ENCODE measurements around the gene EIF2S2. TPM values are rescaled to one million over a fixed set of nuclear protein-coding genes. Genes with fewer than 3 reads are reported as not detected.

The EIF2S2 gene
- total RNA-seq, 1 donor from 2014 or later: 114 TPM

- H3K4me3 Mint-ChIP-seq: no peak overlapping the region
- Histone ChIP-seq H3K4me2 (no peak overlapping the region), H3K9ac (no peak overlapping the region), H3K27ac (no peak overlapping the region), H3K27me3 (no peaks in the 10 kb centered on the region), H3K9me3 (ENCODE audit: low read depth) (no peaks in the 10 kb centered on the region), H4K20me1 (ENCODE audit: low read depth) (peaks cover 31% of the 10 kb centered on the region), H3K4me3 (no peak overlapping the region), H3K4me1 (no peaks in the 10 kb centered on the region), H2AFZ (replicated peaks) (no peak overlapping the region), H3K79me2 (ENCODE audit: low read depth) (peaks cover 37% of the 10 kb centered on the region), H3F3A (ENCODE audit: low read depth) (peaks cover 8% of the 10 kb centered on the region), H3K36me3 (peaks cover 26% of the 10 kb centered on the region)
- no peaks in the 10 kb centered on the region for H3K27me3 Mint-ChIP-seq (ENCODE audit: insufficient read depth, low read depth)
- no peaks in the 10 kb centered on the region for H3K9me3 Mint-ChIP-seq
- no peak for TF ChIP-seq CTCF (IDR thresholded peaks at IDR 0.05)
- TF ChIP-seq EZH2phosphoT487 (IDR thresholded peaks at IDR 0.05): no peak
- TF ChIP-seq EZH2 (IDR thresholded peaks at IDR 0.05): no peak
- H3K36me3 Mint-ChIP-seq: peaks cover 52% of the 10 kb centered on the region
- no peak for DNase-seq (ENCODE audit: low spot score)
- no peak overlapping the region for H3K27ac Mint-ChIP-seq
- H3K4me1 Mint-ChIP-seq: no peaks in the 10 kb centered on the region
Observed at GRCh38 chr20:34098570-34098969, 13.5 kb downstream of the EIF2S2 start.

GRCh38 chr20:34096699-34097444, 15.2 kb downstream of the EIF2S2 start:
- Histone ChIP-seq H3F3A (ENCODE audit: low read depth) (peaks cover 12% of the 10 kb centered on the region), H3K9me3 (ENCODE audit: low read depth) (no peaks in the 10 kb centered on the region), H3K4me3 (no peak overlapping the region), H3K27me3 (no peaks in the 10 kb centered on the region), H2AFZ (replicated peaks) (no peak overlapping the region), H3K4me1 (no peaks in the 10 kb centered on the region), H3K27ac (no peak overlapping the region), H3K4me2 (no peak overlapping the region), H4K20me1 (ENCODE audit: low read depth) (peaks cover 24% of the 10 kb centered on the region), H3K79me2 (ENCODE audit: low read depth) (peaks cover 20% of the 10 kb centered on the region), H3K9ac (no peak overlapping the region), H3K36me3 (peaks cover 28% of the 10 kb centered on the region)
- Mint-ChIP-seq H3K27me3 (ENCODE audit: insufficient read depth, low read depth) (no peaks in the 10 kb centered on the region), H3K27ac (no peak overlapping the region), H3K36me3 (peaks cover 50% of the 10 kb centered on the region), H3K4me3 (no peak overlapping the region), H3K9me3 (no peaks in the 10 kb centered on the region), H3K4me1 (no peaks in the 10 kb centered on the region)
- TF ChIP-seq EZH2phosphoT487 (IDR thresholded peaks at IDR 0.05) (no peak), EZH2 (IDR thresholded peaks at IDR 0.05) (no peak), CTCF (IDR thresholded peaks at IDR 0.05) (no peak)
- no peak for DNase-seq (ENCODE audit: low spot score)

GRCh38 chr20:34095825-34096224, 16.2 kb downstream of the EIF2S2 start:
- DNase-seq (ENCODE audit: low spot score): no peak
- Mint-ChIP-seq H3K9me3 (no peaks in the 10 kb centered on the region), H3K4me3 (no peak overlapping the region), H3K27me3 (ENCODE audit: insufficient read depth, low read depth) (no peaks in the 10 kb centered on the region), H3K27ac (no peak overlapping the region), H3K4me1 (no peaks in the 10 kb centered on the region), H3K36me3 (peaks cover 51% of the 10 kb centered on the region)
- H4K20me1 ChIP-seq (ENCODE audit: low read depth): peaks cover 19% of the 10 kb centered on the region
- no peak overlapping the region for H3K9ac ChIP-seq
- no peaks in the 10 kb centered on the region for H3K9me3 ChIP-seq (ENCODE audit: low read depth)
- H3K36me3 ChIP-seq: peaks cover 28% of the 10 kb centered on the region
- no peak overlapping the region for H3K27ac ChIP-seq
- no peak overlapping the region for H3K4me3 ChIP-seq
- no peak overlapping the region for H2AFZ ChIP-seq (replicated peaks)
- H3K4me2 ChIP-seq: no peak overlapping the region
- TF ChIP-seq EZH2 (IDR thresholded peaks at IDR 0.05) (no peak), CTCF (IDR thresholded peaks at IDR 0.05) (no peak), EZH2phosphoT487 (IDR thresholded peaks at IDR 0.05) (no peak)
- no peaks in the 10 kb centered on the region for H3K27me3 ChIP-seq
- H3F3A ChIP-seq (ENCODE audit: low read depth): peaks cover 18% of the 10 kb centered on the region
- peaks cover 12% of the 10 kb centered on the region for H3K79me2 ChIP-seq (ENCODE audit: low read depth)
- H3K4me1 ChIP-seq: no peaks in the 10 kb centered on the region
